ENCODE results near the gene NUP42.

The NUP42 gene

DNA sequence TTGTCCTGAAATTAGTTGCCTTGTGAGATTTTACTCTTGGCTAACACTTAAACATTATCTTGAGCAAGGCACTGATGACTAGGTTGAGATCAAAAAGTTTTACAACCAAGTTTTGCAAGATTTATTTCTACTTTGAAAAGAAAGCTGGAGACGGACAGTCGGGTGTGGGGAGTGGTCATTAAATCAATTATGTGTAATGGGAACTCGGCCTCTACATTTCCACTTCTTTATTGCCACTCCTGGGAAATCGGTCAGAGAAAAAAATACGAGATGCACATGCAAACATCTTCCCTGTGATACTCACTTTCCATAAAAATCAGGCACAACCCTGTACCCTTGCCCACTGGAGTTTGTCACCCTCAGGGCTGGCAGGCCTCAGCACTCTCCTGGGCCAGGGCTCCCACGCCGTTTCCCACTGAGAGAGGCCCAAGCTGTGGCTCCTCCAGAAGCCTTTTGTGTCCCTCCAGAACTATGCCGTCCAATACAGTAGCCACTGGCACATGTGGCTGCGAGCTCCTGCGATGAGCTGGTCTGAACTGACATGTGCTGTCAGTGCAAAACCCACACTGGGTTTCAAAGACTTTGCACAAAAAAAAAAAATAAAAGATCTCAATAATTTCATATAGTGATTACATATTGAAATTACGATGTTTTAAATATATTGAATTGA is 57.3 kb downstream of the NUP42 start:
- TF ChIP-seq, protein P1, sequence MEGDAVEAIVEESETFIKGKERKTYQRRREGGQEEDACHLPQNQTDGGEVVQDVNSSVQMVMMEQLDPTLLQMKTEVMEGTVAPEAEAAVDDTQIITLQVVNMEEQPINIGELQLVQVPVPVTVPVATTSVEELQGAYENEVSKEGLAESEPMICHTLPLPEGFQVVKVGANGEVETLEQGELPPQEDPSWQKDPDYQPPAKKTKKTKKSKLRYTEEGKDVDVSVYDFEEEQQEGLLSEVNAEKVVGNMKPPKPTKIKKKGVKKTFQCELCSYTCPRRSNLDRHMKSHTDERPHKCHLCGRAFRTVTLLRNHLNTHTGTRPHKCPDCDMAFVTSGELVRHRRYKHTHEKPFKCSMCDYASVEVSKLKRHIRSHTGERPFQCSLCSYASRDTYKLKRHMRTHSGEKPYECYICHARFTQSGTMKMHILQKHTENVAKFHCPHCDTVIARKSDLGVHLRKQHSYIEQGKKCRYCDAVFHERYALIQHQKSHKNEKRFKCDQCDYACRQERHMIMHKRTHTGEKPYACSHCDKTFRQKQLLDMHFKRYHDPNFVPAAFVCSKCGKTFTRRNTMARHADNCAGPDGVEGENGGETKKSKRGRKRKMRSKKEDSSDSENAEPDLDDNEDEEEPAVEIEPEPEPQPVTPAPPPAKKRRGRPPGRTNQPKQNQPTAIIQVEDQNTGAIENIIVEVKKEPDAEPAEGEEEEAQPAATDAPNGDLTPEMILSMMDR (IDR thresholded peaks at IDR 0.05) = no peak

DNA sequence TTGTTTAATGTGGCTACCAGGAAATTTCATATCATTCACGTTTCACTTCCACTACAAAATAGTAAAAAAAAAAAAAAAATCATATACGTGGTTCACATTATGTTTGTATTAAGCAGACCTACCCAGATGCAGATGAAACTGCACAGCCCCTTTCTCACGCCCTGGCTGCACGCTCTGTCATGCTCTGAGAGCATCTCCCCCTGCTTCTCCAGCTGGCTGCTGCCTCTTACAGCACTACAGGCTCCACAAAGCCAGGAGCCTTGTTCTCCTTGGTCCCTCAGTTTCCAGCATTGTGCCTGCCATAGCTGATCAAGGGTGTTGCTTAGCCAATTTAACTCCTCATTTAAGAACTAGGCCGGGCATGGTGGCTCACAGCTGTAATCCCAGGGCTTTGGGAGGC is 57.9 kb downstream of the NUP42 start:
- TF ChIP-seq, protein P1 (IDR thresholded peaks at IDR 0.05) = no peak

DNA sequence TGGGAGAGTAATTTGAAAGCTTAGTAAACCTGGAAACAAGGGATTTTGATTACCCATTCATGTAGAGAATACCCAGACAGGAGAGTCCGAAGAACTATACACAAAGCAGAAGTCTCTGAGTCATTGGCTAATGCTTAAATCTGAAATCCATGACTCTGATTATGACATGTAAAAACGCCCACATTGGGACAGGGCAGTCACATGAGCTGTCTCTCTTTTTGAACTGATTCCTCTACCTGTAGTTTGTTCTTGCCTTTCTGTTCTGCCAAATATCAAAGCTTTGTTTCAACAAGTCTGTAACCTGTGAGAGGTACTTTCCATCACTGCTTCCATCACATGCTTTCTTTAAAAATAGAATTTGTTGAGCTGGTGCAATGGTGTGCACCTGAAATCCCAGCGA is 60.5 kb downstream of the NUP42 start:
- TF ChIP-seq, protein P1 (IDR thresholded peaks at IDR 0.05) = no peak

DNA sequence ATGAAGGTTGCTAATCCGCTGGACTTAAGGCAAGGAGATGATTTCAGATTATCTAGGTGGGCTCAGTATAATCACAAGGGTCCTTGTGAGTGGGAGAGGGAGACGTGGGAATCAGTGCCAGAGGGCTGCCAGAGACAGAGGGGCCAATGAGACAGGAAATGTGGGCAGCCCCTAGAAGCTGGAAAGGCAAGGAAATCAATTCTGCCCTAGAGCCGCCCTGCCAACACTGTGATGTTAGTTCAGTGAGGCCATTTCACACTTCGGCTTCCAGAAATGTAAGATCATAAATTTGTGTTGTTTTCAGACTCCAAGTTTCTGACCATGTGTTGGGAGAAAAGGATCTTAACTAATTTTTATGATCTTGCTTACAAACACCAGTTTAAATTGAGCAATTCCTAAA is 61.1 kb downstream of the NUP42 start:
- TF ChIP-seq, protein P1 (IDR thresholded peaks at IDR 0.05) = no peak

DNA sequence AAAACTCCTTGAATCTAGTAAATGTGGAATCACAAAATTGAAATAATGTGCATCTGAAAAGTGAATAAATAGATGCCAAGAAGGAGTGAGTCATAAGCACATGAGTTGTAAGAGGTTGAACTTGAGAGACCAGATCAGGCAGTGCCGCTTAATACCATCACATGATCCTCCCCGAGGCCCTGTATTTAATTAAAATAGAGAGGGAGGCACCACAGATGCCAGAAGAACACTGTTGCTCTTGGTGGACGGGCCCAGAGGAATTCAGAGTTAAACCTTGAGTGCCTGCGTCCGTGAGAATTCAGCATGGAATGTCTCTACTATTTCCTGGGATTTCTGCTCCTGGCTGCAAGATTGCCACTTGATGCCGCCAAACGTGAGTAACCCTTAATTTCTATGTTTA is 64.7 kb downstream of the NUP42 start, which contains the start of gene GPNMB:
TSS of gene GPNMB (plus strand) at position 221 of the 400 bp plus-strand sequence. CDS start at position 304, 83 bp downstream.
- TF ChIP-seq, protein P1 (IDR thresholded peaks at IDR 0.05) = no peak

DNA sequence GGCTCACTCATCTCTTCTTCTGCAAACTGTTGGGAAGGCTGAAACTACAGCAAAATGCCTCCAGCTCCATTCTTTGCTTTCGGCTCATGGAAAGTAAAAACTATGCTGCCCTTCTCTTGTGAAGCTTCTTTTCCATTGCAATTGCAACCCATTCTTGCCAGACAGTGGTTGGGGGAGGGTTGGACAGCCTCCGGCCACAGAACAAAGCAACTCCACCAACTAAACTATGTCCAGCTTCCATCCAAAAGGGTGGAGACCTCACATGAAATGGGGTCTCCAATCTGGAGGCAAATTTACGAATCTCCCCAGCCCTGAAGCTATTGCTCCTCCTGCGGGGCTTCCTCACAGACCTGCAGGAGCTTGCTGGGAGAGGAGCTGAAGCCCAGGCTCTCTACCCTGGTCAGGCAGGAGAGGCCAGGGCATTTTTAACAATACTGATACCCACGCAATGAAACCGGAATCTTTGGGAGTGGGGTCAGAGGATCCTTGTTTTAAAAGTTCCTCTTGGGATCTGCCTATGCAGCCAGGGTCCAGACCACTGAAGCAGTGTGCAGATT is 65.3 kb downstream of the NUP42 start:
- TF ChIP-seq, protein P1 (IDR thresholded peaks at IDR 0.05) = no peak

DNA sequence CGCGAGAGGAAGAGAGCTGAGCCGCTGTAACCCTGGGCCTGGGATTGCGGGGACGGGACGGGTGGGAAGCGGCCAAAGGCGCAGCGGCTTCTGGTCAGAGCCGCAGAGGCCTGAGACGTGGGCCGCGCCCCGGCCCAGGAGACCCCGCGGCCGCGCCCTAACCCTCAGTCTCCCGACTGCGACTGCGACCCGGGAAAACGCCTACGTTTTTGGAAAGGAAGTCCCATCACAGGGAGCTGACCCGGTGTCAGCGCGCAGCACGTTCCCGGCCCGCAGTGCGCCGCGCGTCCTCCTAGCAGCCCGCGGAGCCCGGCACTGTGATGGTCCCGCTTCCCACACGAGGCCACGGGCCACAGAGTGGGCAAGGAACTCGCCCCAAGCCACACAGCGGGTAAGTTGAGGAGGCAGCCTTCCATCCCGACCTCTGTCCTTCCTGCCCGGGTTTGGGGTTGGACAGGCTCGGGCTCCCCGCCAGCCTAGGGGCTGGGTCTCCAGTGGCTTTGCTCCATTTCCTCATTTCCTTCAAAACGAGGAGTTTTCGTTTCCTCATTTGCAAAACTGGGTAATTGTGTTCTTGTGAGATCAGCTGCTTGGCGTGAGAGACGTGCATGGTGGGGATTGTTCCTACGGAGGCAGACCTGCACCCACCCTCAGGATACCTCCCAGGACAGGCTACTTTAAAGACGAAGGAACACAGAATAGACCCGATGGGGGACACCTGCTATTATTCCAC is 65.9 kb downstream of the NUP42 start:
- TF ChIP-seq, protein P1 (IDR thresholded peaks at IDR 0.05) = no peak

Data from LNCAP (cell line).